ENCODE measurements around the gene EXOC4.

Gene EXOC4

GRCh38 chr7:133646472-133647315, 393.8 kb downstream of the EXOC4 start:
- DNase-seq = no peak

GRCh38 chr7:133649593-133649992, 396.7 kb downstream of the EXOC4 start:
- DNase-seq = no peak

- DNase-seq = no peak
Measured at GRCh38 chr7:133650069-133650468, 397.2 kb downstream of the EXOC4 start.

- DNase-seq = no peak
Measured at GRCh38 chr7:133650487-133651300, 397.8 kb downstream of the EXOC4 start.

- no peak for DNase-seq
Measured at GRCh38 chr7:133652547-133652946, 399.7 kb downstream of the EXOC4 start.

GRCh38 chr7:133654547-133654946, 401.7 kb downstream of the EXOC4 start:
- DNase-seq = no peak

GRCh38 chr7:133662276-133662675, 409.4 kb downstream of the EXOC4 start:
- DNase-seq = no peak

GRCh38 chr7:133662830-133663229, 410.0 kb downstream of the EXOC4 start:
- DNase-seq = no peak

- DNase-seq = no peak
Measured at GRCh38 chr7:133664528-133664927, 411.6 kb downstream of the EXOC4 start.

- no peak for DNase-seq
Measured at GRCh38 chr7:133668296-133669060, 415.6 kb downstream of the EXOC4 start.

- no peak for DNase-seq
Measured at GRCh38 chr7:133669061-133669455, 416.2 kb downstream of the EXOC4 start.

- DNase-seq = no peak
Measured at GRCh38 chr7:133670250-133670649, 417.4 kb downstream of the EXOC4 start.

GRCh38 chr7:133672866-133673265, 420.0 kb downstream of the EXOC4 start:
- DNase-seq = no peak

- no peak for DNase-seq
Measured at GRCh38 chr7:133674079-133674763, 421.3 kb downstream of the EXOC4 start.

- DNase-seq = no peak
Measured at GRCh38 chr7:133675510-133676218, 422.8 kb downstream of the EXOC4 start.

- DNase-seq = no peak
Measured at GRCh38 chr7:133676805-133677370, 424.0 kb downstream of the EXOC4 start.

GRCh38 chr7:133678137-133678814, 425.4 kb downstream of the EXOC4 start:
- no peak for DNase-seq

GRCh38 chr7:133679977-133680376, 427.1 kb downstream of the EXOC4 start:
- DNase-seq = no peak

- DNase-seq = no peak
Measured at GRCh38 chr7:133681529-133681928, 428.7 kb downstream of the EXOC4 start.

- DNase-seq = no peak
Measured at GRCh38 chr7:133682364-133683181, 429.7 kb downstream of the EXOC4 start.
